ENCODE data around the gene PKD1L1.

DNA sequence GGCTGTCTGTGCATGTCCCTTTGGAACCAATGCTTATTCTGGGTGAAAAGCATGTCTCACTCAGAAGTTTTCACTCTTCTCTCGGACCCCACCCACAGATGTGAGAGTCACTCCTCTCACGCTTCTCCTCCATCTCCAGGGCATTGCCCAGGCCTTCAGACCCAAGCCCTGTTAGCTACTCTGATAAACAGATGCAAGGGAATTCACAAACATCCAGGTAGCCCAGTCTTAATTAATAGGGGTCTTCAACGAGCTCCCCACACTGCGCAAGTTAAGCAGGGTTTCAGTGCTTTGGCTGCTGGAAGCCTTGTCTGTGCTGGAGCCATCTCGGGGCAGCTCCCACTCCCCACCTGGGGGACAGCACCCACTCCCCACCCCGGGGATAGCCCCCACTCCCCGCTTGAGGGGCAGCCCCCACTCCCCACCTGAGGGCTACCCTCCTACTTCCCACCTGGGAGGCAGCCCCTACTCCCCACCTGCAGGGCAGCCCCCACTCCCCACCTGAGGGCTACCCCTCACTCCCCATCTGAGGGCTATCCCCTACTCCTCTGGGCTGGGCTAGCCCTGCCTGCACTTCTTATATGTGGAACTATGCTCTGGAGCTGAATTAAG lies 8.7 kb downstream of the PKD1L1 start:
- no peak for TF ChIP-seq CTCF (IDR thresholded peaks at IDR 0.05)
- no peak for TF ChIP-seq EZH2 (IDR thresholded peaks at IDR 0.05; ENCODE audit: borderline replicate concordance, insufficient read depth, low read depth, low read length, poor library complexity, severe bottlenecking)

All from B cell (primary cell).